Pancreas (tissue), 10 donors: ENCODE results near the gene ETNK2. TPM values are rescaled to one million over a fixed set of nuclear protein-coding genes. Genes with fewer than 3 reads are reported as not detected.

Experiments used
- ATAC-seq, 4 donors: fragments of 200-7000 bp; cut with Tn5 transposase; one replicate each; pipeline versions ENCODE4 v1.8.0 to v1.9.1; 2020; ENCODE audit warnings: mild to moderate bottlenecking in 4 of 4, moderate library complexity in 4 of 4
- DNase-seq, 6 donors: peaks; one replicate each; pipeline ENCODE4 v3.0.0-alpha.2; 2020
- FAIRE-seq: peaks from 2 replicates; lab custom pipeline; 2012; peaks lifted over from hg19 to GRCh38; lab: Jason Lieb, UNC
- H3K27ac ChIP-seq, 4 donors: fragments of 200-600 bp; sonication (generic); 1 replicate in 3 of 4; 2 replicates in 1 of 4; pipeline versions ENCODE4 v1.5.0 to v1.8.0; 2020
- H3K27me3 ChIP-seq, 4 donors: fragments of 200-600 bp; one replicate each; pipeline ENCODE4 v1.8.0; 2021
- H3K36me3 ChIP-seq, 3 donors: fragments of 200-600 bp; sonication (generic) in 1 of 3; one replicate each; pipeline versions ENCODE4 v1.5.0 to v1.8.0; 2020 to 2021
- H3K4me1 ChIP-seq, 3 donors: fragments of 200-600 bp; one replicate each; pipeline ENCODE4 v1.8.0; 2021
- H3K4me3 ChIP-seq, 4 donors: fragments of 200-600 bp; sonication (generic) in 2 of 4; one replicate each; pipeline versions ENCODE4 v1.5.0 to v1.8.0; 2020 to 2021
- H3K9me3 ChIP-seq, 4 donors: fragments of 200-600 bp; one replicate each; pipeline ENCODE4 v1.8.0; 2021
- CTCF ChIP-seq, 4 donors: fragments of 200-600 bp; sonication (generic) in 3 of 4; IDR thresholded peaks; one replicate each; pipeline versions ENCODE4 v1.5.0 to v1.8.0; 2021; ENCODE audit warnings: antibody characterized with exemption in 4 of 4
- WGBS, 2 donors: extraction: QIAGEN DNeasy Blood & Tissue Kit; methylation state at CpG; one replicate each; pipeline ENCODE4 v1.1.7; 2013; 5-methylcytosine and 5-hydroxymethylcytosine counted together
- intact Hi-C, 3 donors: fragments of 100-400 bp; cut with DNase I; formaldehyde crosslinking; loops; one replicate each; pipeline versions ENCODE4 v1.11.1 to v1.14.2; 2022
- polyA plus RNA-seq, 2 donors: library from polyadenylated mRNA; stranded (reverse); fragments of 200-250 nt; gene quantifications; one replicate each; pipeline ENCODE4 v1.2.3, GENCODE V29; 2013
- total RNA-seq, 6 donors: library from RNA; stranded (reverse); fragmentation: NEBNext Ultra II Directional in 4 of 6; extraction: Animal tissue kit (Norgen Biotek cat#: 25700) in 4 of 6; gene quantifications; one replicate each; pipeline versions ENCODE4 v1.2.1 to v1.2.4, GENCODE V29; 2021 to 2023
- donor health status: healthy with polysubstance abuse.
- donor health status: DM: no; HTN: no; CAD: no; lungs with moderate emphysema.
- donor health status: DM: no; HTN: no; CAD: no.
- donor health status: control.
- donor health status: control.
- donor health status: Bipolar disorder and iron deficiency.
- donor health status: DM: yes; HTN: yes; CAD: no.
- donor health status: DM: no; HTN: no; CAD: no.
- donor health status: DM: no; HTN: no; CAD: no.
- donor health status: DM: yes; HTN: yes; CAD: no.

Gene ETNK2
- total and polyA plus RNA-seq, 8 donors = 3.8 to 15.5 (median 6.9) TPM

DNA sequence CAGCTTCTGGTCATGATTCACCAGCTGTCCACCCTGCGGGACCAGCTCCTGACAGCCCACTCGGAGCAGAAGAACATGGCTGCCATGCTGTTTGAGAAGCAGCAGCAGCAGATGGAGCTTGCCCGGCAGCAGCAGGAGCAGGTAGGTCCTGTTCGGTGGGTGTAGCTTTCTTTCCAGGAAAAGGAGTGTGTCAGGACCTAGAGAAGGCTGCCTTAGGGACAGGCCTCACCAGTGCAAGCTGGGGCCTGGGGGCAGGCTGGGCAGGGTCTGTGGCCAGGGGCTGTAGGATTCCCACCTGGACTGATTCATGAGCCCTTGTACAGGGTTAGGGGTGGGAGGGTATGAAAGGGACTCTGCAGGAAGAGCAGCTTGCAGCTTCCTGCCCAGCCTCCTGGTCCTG lies 35.3 kb downstream of the ETNK2 start:
- intact Hi-C loops = no loop called here
- ATAC-seq = no peak
- FAIRE-seq = no peak
- Histone ChIP-seq H3K27me3 (no peaks in the 10 kb centered on the region), H3K36me3 (peaks cover 0 to 30% (median 0%) of the 10 kb centered on the region in 3 donors), H3K4me3 (no peak overlapping the region), H3K9me3 (no peaks in the 10 kb centered on the region), H3K4me1 (no peaks in the 10 kb centered on the region), H3K27ac (no peak overlapping the region)
- DNase-seq = no peak
- no peak for TF ChIP-seq CTCF (IDR thresholded peaks at IDR 0.05)
- WGBS, 2 donors = 93 to 94% methylated on average over 4 of the region's 4 CpGs

- Histone ChIP-seq H3K27me3 (no peaks in the 10 kb centered on the region), H3K4me1 (no peaks in the 10 kb centered on the region), H3K4me3 (no peak overlapping the region), H3K27ac (no peak overlapping the region), H3K9me3 (no peaks in the 10 kb centered on the region), H3K36me3 (peaks cover 0 to 30% (median 0%) of the 10 kb centered on the region in 3 donors)
- no peak for TF ChIP-seq CTCF (IDR thresholded peaks at IDR 0.05)
- 89 to 94% methylated on average over 4 of the region's 4 CpGs for WGBS, 2 donors
- intact Hi-C loops = no loop called here
- FAIRE-seq (no peak), DNase-seq (no peak), ATAC-seq (no peak)
Measured at GRCh38 chr1:204115116-204115515, 36.7 kb downstream of the ETNK2 start.

DNA sequence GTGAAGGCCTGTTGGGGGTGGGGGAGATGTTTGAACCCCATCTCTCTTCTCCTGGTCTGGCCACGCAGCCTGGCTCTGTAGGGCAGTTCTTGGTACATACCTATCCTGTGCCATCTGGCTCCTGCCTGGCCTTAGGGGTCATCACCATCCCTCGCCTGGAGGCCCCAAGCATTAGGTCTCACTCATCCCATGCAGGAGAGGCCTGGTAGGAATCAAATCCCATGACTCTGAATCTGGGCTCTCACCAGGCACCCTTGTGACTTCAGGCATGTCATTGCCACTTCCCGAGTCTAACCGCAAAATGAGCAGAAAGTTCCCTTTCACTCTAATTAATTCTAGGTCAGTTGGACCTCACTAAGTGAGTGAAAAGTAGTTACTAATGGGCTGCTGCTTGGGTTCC lies 37.2 kb downstream of the ETNK2 start:
- Histone ChIP-seq H3K4me3 (no peak overlapping the region), H3K9me3 (no peaks in the 10 kb centered on the region), H3K27ac (no peak overlapping the region), H3K4me1 (no peaks in the 10 kb centered on the region), H3K36me3 (peaks cover 0 to 25% (median 0%) of the 10 kb centered on the region in 3 donors), H3K27me3 (no peaks in the 10 kb centered on the region)
- WGBS, 2 donors = 97% methylated on average over 4 of the region's 4 CpGs
- intact Hi-C loops = no loop called here
- no peak for TF ChIP-seq CTCF (IDR thresholded peaks at IDR 0.05)
- ATAC-seq (peak in 1 of 4 donors; percentile 33), DNase-seq (no peak), FAIRE-seq (no peak)

DNA sequence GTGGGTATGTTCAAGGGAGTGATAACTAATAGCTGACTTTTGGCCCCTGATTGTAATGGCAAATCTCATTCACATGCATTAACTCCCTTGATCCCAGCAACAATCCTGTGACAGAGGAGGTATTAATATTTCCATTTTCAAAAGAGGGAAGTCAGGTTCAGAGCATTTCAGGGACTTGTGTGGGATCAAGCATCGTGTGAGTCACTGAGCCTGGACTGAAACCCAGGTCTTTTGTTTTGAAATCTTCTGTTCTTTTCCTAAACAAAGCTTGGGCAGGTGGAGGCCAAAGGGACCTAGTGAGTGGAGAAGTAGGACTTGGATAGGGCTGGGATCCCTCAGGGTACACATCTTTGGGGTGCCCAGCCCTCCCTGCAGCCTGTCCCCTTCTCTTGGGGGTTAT lies 37.9 kb downstream of the ETNK2 start:
- H3K9me3 ChIP-seq = no peaks in the 10 kb centered on the region
- FAIRE-seq = no peak
- peaks cover 0 to 18% (median 0%) of the 10 kb centered on the region in 3 donors for H3K36me3 ChIP-seq
- no peak overlapping the region for H3K27ac ChIP-seq
- intact Hi-C loops = no loop called here
- no peaks in the 10 kb centered on the region for H3K27me3 ChIP-seq
- WGBS, 2 donors = 89 to 96% methylated on average over 1 of the region's 1 CpG
- no peak overlapping the region for H3K4me3 ChIP-seq
- TF ChIP-seq CTCF (IDR thresholded peaks at IDR 0.05) = no peak
- no peak for ATAC-seq
- no peaks in the 10 kb centered on the region for H3K4me1 ChIP-seq
- DNase-seq = no peak

GRCh38 chr1:204112876-204113730 lies 38.7 kb downstream of the ETNK2 start:
- no peak overlapping the region for H3K4me3 ChIP-seq
- TF ChIP-seq CTCF (IDR thresholded peaks at IDR 0.05) = no peak
- no peak for DNase-seq
- intact Hi-C loops = no loop called here
- no peaks in the 10 kb centered on the region for H3K4me1 ChIP-seq
- no peak for FAIRE-seq
- peaks cover 0 to 12% (median 0%) of the 10 kb centered on the region in 3 donors for H3K36me3 ChIP-seq
- no peak for ATAC-seq
- 87% methylated on average over 10 to 11 of the region's 11 CpGs for WGBS, 2 donors
- no peaks in the 10 kb centered on the region for H3K9me3 ChIP-seq
- H3K27ac ChIP-seq = no peak overlapping the region
- H3K27me3 ChIP-seq = no peaks in the 10 kb centered on the region
